GM18502 (cell line): Measurements from ENCODE around the gene GNPNAT1.

Source experiments
- ATAC-seq: cut with Tn5 transposase; IDR thresholded peaks from one replicate; pipeline ENCODE4 v1.9.1; 2021; ENCODE audit warnings: mild to moderate bottlenecking; ENCODE audit not compliant: unreplicated experiment, poor library complexity

The GNPNAT1 gene

DNA sequence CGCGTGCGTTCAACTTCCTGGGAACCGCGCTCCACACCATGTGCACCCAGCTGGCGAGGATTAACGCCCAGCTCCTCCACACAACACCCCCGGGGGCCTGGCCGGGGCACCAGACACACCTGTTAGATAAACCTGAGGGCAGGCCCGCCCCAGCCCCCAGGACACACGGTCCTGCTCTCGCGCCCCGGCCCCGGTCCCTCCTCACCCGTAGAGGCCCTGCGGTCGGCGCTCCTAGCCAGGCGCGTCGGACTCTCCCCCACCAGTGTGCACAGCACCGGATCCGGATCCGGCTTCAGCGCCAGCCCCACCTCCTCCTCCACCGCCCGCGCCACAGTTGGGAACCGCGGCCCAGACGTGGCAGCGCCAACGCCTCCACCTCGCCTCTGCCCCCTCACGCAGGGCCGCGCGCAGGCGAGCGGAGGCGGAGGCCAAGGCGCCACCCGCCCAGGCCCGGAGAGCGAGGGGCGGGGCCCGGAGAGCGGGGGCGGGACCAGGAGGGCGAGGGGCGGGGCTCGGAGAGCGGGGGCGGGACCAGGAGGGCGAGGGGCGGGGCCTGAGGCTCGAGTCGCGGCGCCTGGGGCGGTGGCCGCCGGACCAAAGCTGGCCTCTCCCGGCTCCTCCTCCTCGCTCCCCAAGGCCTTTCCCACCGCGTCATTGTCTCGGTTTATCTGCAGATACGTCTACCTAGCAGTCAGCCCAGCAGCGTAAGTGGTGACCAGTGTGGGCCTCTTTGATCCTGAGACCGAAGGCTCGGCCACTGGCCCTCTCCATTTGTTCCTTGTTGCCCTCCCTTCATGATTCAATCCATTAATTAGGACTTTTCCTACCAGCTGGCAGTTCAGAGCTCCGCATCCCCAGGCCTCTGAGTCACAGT is at the start of gene GNPNAT1:
Gene GNPNAT1, minus strand, starts transcription at position 385 of the 874 bp plus-strand sequence. CDS start 6,957 bp downstream, outside the sequence.
- peak; percentile 94 for ATAC-seq

- no peak for ATAC-seq
Measured at GRCh38 chr14:52840877-52841276, 49.5 kb upstream of the GNPNAT1 start.

GRCh38 chr14:52837451-52837850 is 46.0 kb upstream of the GNPNAT1 start:
- no peak for ATAC-seq

DNA sequence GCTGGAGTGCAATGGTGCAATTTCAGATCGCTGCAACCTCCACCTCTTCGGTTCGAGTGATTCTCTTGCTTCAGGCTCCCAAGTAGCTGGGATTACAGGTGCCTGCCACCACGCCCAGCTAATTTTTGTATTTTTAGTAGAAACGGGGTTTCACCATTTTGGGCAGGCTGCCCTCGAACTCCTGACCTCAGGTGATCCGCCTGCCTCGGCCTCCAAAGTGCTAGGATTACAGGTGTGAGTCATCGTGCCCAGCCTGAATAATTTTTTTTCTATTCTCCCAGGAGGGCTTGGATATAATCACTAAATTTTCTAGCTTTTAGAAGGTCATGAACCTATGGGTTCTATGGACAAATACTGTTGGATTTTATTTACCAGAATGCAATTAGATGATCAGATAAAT is 44.7 kb upstream of the GNPNAT1 start:
- ATAC-seq: no peak

DNA sequence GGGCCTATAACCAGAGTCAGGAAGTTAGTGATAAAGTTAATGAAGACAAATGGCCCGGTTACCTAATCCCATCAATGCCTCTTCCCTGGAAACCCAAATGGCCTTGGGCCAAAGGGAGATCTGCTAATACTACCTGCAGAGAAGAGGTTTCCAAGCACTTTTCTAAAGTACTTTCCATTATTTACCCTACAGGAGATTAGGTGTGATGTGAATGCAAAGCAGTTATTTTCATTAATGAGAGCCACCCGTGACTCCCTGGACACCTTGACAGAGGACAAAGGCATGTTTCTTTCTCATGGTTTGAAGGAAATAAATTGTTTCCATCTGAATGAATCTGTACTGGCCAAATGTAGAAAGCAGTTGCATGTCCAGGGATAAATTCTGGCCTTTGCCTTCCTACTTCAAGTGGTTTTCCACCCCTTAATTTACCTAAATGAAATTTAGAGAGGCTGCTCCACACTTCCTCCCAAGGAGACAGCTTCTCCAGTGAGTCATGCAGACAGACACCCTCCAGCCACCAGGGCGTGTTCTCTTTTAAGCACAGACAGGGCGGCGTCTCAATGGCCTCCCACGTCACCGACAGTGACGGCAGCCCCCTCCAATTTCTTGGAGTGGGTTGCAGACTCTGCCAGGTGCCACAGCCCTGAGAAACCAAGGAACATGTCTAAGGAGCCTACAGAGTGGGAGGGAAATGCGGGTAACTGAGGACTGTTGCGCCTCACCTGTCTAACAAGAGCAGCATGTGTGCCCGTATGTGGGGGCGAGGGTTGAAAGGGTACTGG is 43.9 kb upstream of the GNPNAT1 start:
- ATAC-seq: no peak

DNA sequence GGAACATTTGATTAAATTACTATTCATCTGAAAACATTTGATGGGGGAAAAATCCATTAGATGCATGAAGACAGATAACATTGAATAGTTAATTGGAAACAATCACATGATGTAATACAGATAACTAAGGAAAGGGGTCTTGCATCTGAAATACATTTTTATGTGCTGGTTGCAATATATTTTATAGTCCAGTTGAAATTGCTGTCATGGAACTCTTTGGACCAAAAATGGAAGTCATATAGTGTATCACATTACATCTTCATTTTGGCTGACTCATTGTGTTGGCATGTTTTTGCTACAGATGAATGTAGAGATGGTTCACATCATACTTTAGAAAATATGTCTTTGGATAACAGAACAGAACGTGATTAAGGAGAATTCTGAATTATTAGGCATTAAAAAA is 43.0 kb upstream of the GNPNAT1 start:
- no peak for ATAC-seq

DNA sequence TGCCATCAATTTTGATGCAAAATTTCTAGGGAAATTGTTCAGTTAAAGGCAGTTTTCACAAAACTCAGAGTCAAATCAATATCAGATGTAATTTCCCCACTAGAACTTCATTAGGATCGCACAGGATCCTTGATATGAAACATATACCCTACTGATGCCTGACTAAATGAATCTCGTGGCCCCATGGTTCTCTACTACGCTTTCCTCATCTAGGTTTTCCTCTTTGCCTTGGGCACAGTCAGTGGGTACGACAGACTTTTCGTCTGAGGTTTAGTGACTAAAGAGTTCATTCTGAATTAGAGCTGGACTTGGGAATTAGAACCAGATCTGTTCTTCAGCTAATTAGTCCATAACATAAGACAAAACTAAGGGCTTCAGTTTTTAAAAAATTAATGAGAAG is 42.5 kb upstream of the GNPNAT1 start:
- ATAC-seq: no peak

- ATAC-seq: no peak
Measured at GRCh38 chr14:52829527-52830185, 38.2 kb upstream of the GNPNAT1 start.

DNA sequence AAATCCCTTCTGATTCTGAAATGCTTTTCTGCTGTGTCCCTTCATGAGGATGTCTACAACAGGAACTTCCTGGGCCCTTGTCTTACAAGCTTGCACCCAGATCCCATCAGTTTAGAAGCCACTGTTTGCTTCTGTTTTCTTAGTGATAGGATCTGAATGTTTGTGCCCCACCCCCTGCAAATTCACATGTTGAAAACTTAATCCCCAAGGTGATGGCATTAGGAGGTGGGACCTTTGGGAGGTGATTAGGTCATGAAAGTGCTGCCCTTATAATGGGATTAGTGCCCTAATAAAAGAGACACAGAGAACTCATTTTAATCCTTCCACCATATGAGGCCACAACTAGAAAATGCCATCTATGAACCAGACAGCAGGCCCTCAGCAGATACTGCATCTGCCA is 36.0 kb upstream of the GNPNAT1 start:
- ATAC-seq: no peak

DNA sequence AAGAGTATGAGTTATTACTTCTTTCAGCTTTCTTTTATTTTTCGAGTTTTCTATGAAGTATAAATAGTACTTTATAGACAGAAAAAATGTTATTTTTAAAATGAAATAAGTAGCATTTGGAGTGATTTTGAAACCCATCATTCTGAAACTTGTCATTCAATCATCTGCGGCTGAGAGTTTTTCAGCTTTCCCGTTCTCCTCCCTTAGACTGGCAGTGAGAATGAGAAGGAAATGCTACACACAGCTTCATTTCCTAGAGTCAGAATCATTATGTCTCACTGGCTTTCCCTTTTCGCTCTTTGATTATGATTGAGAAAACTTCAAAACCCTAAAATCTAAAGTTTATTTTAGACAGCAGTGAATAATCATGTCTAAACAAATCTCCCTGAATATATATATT is 33.7 kb upstream of the GNPNAT1 start:
- no peak for ATAC-seq

GRCh38 chr14:52824462-52824861 is 33.1 kb upstream of the GNPNAT1 start:
- no peak for ATAC-seq

- no peak for ATAC-seq
Measured at GRCh38 chr14:52821805-52822250, 30.4 kb upstream of the GNPNAT1 start.

- ATAC-seq: no peak
Measured at GRCh38 chr14:52808101-52808500, 16.7 kb upstream of the GNPNAT1 start.

DNA sequence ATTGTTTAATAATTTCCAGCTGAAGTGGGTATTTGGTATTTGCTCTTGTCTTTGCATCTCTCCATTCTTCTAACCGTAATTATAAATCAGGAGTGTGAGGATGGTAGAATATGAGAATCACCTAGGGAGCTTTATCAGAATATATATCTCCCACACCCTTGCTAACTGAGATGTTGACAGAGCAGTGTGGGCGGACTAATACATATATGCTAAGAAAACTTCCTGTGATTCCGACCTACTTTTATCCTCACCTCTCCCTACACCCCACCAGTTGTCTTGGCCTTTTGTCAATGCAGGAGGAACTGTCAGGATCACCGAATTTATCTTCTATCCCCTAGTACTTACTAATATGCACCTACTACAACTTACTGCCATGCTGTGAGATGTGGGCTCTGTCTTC is 14.7 kb upstream of the GNPNAT1 start:
- ATAC-seq: no peak

DNA sequence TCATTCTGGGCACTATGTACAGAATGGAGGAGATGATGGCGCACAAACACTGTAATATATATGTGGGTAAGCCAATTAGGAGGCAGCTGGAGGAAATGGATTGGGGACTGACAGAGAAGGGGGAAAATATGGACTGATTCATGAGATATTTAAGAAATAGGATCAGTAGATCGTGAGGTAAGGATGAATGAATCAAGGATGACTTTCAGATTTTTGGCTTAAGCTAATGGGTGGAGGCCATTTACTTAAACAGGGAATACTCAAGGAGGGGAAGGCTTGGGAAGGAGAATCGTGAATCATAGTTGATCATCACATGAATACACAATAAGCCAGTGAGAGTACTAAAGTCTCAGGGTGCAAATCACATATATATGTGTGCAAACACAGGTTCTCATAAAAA is 11.2 kb upstream of the GNPNAT1 start:
- ATAC-seq: no peak

DNA sequence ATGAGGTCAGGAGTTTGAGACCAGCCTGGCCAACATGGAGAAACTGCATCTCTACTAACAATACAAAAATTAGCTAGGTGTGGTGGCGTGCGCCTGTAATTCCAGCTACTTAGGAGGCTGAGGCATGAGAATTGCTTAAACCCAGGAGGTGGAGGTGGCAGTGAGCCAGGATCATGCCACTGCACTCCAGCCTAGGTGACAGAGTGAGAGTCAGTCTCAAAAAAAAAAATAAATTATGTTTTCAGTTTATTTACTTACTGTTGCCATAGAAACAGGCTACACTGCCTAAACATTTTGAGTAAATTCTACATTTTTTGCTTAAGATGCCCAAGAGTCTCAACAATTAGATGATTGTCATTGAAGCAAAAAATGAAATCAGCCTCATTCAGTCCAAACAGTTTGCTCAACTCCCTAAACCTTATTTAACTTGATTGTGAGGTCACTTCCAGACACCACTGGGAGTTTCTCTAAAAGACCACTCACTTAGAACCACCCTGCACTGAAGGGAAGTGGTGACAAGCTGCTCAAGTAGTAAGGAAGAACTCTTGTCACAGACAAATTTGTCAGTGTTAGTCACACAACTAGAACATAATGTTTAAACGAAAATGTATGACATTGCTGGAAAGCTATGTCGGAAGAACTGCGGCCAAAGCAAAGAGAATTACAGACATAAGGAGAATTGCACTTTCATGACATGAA is 9.8 kb upstream of the GNPNAT1 start:
- ATAC-seq: no peak

GRCh38 chr14:52798826-52799225 is 7.4 kb upstream of the GNPNAT1 start:
- ATAC-seq: no peak

- no peak for ATAC-seq
Measured at GRCh38 chr14:52797653-52798052, 6.2 kb upstream of the GNPNAT1 start.

GRCh38 chr14:52793061-52793460 is 1.7 kb upstream of the GNPNAT1 start:
- no peak for ATAC-seq

DNA sequence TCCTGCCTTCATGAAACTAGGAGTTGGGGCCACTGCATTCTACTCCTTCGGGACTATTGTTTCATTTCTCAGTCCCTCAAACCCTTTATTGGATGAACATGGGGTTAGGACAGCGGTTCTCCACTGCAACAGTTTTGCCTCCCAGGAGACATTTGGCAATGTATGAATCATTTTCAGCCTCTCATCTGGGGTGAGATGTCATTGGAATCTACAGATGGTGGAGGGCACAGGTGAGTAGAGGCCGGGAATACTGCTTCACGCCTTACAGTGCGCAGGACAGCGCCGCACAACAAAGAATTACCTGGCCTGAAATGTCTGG is 649 bp upstream of the GNPNAT1 start:
- no peak for ATAC-seq
